Amygdala (tissue), 56 donors: ENCODE measurements around the gene NHLRC4.
A peak's percentile ranks its signal among the peaks of the same experiment; 100 is the strongest.

Experiments
- DNase-seq, 56 donors: peaks; one replicate each; lab custom pipeline; 2025; lab: John Stamatoyannopoulos, UW

NHLRC4 gene, protein sequence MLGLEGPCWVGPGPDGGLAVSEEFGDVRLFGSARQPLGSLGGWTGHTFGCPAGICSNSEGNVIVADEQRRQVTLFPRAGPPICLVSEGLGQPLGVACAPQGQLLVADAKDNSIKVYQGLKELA

DNA sequence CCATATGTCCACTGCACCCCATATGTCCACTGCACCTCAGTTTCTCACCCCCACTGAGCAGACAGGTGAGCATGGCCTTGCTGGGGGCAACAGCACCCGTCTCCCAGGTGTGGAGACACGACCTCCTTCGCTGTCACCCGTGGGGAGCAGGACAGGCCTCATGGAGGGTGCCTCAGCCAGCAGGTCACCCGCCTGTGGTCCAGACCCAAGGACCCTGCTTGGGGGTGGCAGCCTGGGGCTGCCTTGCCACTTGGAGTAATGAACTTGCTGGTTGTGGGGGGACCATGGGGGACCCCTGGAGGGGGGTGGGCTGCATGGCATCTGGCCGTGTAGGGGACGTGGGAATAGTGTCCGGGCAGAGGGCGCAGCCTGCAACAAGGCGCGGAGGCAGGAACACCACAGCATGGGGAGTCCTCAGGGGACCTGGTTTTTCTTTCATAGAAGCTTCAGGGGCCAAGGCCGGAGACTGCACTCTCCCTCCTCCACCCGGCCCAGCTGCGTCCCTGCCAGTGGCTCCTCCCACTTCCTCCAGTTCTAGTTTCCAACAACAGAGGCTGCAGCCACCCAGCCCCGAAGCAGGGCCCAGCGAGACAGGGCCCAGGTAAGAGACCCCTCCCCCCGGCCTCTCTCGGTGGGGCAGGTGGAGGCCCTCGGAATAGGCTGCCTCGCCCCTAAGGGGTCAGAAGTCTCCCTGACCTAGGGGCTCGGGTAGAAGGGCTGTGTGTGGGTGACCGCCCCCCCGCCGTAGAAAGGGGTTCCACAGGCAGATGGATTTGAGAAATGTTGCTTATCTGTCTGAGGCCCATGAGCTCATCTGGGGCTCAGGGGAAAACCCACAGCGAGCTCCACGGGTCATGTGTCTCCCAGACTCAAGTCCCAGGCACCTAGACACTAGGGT is at the start of gene NHLRC4:
NHLRC4 (plus strand) TSS at position 531 of the 898 bp plus-strand sequence. CDS start 1,043 bp downstream, outside the sequence.
- DNase-seq, result peak in 2 of 56 donors; percentile 17 to 26

DNA sequence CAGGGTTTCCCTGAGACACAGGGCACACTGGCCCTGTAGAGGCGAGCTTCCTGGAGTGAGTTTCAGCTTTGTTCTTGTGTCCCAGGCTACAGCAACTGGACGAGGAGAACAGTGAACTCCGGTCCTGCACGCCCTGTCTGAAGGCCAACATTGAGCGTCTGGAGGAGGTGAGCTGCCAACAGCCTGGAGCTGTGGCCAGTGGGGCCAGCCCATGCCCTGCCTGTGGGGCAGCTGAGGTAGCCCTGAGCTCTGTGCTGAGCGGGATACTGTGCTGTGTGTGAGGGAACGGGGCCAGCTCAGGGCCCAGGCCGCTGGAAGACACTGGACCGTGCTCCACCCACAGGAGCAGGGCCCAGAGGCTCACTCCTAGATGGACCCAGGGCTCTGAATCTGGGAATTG is 47.9 kb upstream of the NHLRC4 start:
- peak in 20 of 56 donors; percentile 7 to 76 (median 36) for DNase-seq

DNA sequence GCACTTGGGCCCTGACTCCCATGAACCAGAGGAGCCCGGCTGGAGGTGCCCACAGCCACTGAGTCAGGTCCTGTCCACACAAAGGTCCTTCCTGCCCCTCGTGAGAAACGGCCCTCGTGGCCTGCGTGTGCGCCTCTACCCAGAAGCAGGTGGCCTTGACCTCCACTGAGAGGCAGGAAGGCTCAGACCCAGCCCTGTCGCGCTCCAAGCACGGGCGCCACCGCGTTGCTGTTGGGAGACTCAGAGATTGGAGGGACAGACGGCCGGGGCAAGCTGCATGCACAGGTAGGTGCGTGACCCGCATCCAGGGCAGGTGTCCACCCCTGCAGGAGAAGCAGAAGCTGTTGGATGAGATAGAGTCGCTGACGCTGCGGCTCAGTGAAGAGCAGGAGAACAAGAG is 47.4 kb upstream of the NHLRC4 start:
- DNase-seq, result no peak

DNA sequence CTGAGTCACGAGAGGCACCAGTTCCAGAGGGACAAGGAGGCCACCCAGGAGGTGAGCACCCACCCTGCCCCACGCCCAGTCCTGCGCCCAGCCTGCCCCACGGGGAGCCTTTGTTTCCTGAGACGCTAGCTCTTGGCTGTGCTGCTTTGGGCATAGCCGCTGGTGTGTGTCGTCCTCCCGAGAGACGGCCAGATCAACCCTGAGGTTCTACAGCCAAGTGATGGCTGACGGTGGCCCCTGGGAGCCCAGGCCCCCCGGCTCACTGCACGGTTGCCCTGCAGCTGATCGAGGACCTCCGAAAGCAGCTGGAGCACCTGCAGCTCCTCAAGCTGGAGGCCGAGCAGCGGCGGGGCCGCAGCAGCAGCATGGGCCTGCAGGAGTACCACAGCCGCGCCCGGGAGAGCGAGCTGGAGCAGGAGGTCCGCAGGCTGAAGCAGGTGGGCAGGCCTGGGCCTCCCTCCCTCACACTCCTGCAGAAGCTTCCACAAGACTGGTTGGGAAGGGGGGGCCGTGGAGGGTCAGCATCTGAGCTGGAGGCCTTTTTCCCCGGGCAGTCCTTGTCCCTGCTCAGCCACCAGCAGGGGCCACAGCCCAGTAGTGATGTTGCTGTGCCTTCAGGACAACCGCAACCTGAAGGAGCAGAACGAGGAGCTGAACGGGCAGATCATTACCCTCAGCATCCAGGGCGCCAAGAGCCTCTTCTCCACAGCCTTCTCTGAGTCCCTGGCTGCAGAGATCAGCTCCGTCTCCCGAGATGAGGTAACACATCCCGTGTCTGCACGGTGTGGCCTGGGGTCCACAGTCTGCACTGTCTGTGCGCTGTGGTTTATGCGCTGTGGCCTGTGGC is 46.7 kb upstream of the NHLRC4 start:
- DNase-seq, result no peak

DNA sequence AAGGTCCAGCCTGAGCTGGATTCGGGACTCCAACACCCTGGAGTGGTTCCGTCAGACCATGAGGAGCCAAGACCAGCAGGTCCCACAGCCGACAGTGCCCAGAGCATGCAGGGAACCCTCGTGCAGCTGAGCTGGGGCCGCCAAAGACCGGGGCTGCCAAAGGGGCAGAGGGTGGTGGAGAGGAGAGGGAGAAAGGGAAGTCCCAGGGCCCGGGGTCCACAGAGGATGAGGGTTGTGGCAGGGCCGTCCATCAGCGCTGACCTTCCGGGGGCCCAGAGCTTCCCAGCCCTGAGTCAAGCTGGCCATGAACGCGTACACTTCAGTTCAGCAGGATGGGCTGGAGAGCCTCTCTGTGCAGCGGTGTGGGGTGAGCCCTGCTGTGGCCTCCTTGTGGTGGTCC is 46.0 kb upstream of the NHLRC4 start:
- DNase-seq, result no peak

DNA sequence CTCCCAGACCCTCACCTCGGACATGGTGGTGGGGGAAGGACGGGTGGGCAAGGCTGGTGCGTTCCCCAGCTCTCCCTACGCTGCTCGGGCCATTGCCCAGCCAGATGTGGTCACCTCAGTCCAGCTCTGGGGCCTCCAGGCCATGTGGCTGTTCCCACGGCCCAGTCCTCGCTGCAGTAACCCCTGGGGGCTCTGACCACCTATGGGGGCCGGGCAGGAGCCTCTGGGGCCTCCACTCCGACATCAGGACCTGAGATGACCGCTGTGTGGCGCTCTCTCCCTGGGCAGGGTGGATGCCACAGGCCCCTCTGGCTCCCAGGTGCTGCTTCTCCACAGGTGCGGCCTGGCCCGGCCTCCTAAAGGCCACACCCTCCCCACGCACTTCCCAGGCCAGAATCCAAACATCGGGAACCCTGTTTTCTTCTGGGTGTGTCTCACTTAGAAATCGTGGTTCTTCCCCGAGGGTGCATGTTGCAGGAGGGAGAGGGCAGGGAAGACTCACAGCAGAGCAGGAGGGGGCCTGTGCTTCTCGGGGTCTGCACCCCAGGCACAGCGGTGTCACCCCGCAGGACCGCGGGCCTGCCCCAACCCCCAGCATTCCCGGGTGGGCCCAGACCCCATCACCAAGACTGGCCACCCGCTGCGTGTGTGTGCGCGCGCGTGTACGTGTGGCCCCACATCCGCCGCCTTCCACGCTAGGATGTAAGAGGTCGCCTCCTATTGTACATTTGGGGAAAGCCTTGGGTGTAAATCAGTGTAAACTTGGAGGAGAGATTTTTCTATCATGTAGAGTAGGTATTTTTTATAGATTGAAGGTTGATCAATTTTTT is 45.2 kb upstream of the NHLRC4 start:
- DNase-seq, result no peak

DNA sequence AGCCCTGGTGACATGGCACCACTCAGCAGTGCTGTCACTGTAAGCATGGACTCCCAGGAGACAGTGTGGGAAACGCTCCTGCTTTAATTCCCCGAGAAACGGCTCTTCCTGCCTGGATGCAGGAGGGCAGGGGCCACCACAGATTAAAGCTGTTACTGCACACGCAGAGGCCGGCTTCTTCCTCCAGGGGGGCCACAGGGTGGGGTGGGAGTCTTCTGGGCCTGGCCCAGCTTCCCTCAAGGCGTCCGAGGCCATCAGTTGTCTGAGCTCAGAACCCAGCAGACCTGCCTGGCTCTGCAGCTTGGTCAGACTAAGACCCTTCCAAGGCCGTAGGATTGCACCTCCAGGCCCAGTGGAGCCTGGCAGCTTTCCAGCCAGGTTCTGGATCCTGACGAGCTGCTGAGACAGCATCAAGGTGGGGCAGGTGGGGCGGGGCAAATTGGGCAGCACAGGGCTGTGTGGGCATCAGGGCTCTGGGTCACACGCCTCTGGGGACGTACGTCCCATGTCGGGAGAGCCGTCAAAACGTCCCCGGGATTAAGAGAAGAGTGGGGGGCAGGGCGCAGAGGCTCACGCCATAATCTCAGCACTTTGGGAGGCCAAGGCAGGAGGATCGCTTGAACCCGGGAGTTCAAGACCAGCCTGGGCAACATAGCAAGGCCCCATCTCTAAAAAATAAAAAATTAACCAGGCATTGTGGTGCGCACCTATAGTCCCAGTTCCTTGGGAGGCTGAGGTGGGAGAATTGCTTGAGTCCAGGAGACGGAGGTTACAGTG is 44.3 kb upstream of the NHLRC4 start:
- no peak for DNase-seq

DNA sequence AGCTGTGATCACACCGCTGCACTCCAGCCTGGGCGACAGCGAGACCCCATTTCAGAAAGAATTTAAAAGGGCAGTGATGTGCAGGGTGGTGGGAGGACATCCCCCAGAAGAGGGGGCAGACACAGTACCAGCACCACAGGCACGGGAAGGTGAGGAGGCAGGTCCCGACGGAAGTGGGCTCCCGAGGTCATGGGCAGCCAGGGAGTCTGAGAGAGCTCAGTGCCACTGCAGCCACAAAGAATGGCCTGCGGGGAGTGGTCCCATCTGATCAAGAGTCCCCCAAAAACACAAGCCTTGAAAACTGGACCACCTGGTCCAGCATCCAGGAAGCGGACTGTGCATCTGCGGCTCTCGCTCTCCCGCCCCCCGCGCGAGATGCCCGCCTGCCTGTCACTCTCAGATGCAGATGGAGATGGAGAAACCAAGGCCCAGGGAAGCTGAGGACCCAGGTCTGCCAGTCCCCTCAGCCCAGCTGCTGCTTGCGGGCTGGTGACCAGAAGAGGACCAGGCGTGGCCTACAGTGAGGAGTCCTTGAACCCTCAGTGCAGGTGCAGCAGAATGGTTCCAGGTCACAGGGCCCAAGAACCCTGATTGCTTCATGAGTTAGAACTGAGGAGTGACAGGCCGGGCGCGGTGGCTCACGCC is 43.6 kb upstream of the NHLRC4 start:
- no peak for DNase-seq

DNA sequence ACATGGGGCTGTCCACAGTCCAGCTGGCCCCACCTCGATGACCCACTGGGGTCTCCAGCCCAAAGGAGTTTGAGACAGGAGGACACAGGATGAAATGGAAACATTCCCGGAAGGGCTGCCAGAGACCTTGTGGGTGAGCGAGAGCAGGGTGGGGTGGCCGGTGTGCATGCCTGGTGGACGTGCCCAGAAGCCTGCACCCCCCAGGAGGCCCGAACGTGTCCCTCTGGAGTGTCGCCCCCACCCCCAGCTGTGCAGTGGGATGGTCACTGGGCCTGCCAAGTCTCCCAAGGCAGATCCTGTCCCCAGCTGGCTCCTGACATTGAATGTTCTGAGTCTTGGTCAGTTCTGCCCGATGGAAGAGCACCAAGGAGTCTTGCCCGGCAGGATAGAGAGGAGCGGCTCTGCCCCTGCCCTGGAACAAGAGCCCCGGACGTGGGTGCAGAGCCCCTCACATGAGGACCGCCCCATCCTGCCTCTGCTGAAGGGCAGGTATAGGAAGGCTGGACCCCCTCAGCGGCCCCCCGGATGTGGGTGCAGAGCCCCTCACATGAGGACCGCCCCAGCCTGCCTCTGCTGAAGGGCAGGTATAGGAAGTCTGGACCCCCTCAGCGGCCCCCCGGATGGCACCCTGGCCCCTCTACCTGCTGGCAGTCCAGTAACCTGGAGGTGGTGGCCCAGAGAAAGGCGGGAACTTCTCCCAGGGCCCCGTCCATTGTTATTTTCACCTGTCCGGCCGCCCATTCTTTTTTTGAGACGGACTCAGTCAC is 42.3 kb upstream of the NHLRC4 start:
- DNase-seq, result no peak

DNA sequence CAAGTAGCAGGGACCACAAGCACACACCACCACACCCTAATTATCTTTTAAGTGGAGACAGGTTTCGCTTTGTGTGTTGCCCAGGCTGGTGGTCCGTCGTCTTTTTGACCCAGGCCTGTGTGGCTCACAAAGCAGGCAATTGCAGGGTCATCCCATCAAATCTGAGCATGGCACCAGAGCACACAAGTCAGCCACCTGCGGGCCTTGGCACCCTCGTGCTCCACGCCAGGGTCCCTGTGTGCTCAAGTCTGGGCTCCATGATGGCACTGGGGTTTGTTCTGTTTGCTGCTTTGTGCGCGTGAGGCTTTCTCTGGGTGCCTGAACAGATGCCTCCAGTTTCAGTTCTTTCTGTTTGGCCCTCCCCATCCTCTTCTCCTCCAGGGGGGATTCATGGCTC is 41.7 kb upstream of the NHLRC4 start:
- DNase-seq, result no peak

DNA sequence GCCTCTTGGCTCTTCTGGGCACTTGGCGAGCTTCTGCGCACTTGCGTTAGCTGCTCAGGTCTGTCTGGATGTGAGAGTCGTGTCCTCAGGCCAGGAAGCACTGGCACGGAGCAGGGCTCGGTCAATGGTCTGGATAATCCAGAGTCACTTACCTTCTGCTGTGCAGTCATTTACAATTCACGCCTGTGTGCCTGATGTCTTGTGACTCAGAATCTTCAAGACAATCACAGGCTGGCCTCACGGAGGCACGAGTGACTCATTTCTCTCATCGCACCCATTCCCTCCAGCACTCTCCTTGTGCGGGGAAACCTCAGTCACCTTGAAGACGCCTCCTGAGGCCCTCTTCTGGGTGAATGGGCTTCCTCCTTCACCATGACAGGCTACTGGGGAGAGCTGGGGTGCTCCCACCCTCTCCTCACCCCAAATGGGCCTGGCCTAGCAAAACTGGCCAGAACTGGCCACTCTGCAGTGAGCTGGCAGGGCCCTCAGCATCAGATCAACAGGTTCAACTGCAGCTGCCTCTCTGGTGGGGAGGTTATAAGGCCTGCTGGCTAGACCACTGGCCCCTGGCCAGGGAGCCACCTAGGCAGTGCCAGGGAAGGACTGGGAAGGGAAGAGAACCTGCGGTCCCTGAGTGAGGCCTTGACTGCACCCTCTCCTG is 41.2 kb upstream of the NHLRC4 start:
- peak in 10 of 56 donors; percentile 16 to 47 (median 24) for DNase-seq

DNA sequence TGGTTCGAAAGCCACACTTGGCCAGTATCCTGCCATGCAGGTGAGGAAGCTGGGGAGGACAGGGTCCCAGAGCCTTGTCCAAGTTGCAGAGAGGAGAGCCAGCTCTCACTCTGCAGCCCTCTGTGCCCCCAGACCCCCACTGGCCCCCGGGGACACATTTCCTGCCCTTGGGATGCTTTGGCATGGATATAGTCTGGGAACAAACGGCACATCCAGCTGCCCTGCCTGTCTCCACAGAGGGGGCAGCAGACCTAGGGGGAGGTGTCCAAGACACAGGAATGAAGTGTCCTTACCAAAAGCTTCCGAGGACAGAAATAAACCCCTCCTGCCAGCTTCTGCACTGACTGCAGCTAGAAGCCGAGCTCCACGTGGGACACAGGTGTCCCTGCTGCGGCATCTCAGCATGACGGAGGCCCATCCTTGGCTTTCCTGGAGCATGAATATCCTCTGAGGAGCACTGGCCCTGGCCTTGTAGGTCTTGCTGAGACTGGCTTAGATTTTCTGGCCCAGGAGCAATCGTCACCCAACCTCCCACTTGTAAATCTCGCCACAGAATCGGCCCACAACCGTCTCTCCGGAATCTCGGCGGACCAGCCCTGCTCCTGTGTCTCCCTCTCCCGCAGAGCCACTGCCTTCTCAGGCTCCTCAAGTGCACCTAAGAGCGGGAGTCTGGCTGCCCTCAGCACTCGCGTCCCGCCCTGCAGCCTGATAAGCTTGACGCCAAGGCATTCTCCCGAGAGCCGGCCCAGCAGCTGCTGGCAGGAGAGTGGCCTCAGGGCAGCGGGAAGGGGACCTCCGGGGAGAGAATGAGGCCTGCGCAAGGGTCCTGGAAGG is 40.4 kb upstream of the NHLRC4 start:
- peak in 8 of 56 donors; percentile 12 to 65 (median 37) for DNase-seq

DNA sequence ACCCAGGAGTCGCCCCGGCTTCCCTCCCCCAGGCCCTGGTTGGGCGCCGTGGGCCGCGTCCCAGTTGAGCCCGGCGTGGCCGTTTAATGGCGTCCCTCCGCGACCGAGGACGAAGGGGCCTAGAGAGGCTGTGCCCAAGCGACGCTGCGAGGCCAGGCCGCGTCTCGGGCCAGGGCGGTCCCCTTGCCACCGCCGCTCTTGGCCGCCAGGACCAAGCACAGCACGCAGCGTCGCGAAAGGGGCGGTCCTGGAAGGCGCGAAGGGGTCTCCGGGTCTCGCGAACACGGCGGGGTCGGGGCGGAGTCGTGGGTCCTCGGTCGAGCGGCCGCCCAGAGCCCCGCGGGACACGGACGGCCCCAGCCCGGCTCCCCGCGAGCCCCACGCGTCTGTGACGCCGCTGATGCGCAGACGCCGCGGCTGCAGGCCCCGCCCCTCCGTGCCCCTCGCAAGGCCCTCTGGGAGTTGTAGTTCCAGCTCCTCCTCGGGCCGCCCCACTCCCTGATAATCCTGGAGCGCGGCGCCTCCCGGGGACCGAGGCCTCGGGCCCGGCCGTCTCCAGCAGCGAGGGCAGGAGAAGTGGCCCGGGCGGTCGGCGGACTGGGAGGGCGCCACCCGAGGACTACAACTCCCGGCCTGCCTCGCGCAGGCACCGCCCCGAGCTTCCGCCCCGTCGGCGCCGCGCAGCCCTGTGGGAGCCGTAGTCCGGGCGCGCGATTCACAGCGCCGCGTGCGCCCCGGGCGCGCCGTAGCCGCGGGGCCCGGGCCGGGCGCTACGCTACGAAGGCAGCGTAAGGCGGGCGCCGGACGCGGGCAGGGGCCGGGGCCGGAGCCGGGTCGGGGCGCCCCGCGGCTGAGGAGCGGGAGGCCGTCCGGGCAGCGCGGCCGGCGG is 39.5 kb upstream of the NHLRC4 start, which contains the start of gene CAPN15:
CAPN15 (plus strand) TSS at position 698 of the 889 bp plus-strand sequence. CDS start 19,127 bp downstream, outside the sequence.
- peak in 54 of 56 donors; percentile 51 to 95 (median 82) for DNase-seq

DNA sequence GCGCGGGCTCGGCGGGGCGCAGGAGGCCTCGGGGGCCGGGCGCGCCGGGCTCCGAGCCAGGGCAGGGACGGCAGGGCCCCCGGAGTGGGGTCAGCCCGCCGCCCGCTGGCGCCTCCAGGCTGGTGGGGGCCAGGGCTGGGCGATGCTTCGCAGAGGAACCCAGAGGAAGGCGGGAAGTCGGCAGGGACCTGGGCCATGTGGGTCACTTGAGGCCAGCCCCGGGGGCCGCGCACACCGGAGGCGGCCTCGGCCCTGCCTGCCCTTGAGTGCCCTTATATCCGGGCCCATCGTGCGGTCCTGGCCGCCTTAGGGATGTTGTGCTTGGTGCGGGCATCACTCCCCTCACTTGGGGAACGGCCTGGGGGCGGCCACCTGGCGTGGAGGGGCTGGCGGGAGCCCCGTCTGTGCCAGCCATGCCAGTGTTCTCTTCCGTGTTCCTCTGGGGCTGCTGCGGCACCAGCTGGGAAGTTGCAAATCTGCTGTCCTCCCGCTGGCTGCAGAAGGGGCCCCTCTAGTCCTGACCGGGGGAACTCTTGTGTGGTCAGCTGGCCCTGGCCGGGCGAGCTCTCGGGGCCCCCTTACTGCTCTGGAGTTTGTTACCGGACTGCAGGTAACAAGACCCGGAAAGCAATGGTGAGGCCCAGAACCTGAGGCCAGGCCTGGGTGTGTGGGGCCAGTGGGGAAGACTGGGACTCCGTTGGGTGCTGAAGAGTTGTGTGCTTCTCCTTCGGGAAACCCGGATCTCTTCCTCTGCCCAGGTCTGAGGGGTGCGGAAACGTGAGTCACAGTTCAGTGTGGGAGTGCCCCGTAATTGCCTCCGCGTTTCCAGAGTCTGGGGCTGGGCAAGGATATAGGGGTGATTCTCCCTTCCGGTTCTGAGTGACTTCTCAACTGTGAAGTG is 38.4 kb upstream of the NHLRC4 start:
- peak in 2 of 56 donors; percentile 21 to 37 for DNase-seq
